GM04503 (cell line): ENCODE measurements around the gene ATP13A5.

ENCODE experiments used
- DNase-seq: peaks from one replicate; pipeline ENCODE4 v3.0.0-alpha.2; 2012; ENCODE audit warnings: low read depth

The ATP13A5 gene

GRCh38 chr3:193345431-193345830 is 33.1 kb downstream of the ATP13A5 start:
- DNase-seq: no peak

GRCh38 chr3:193344486-193344885 is 34.1 kb downstream of the ATP13A5 start:
- no peak for DNase-seq

GRCh38 chr3:193343726-193344222 is 34.8 kb downstream of the ATP13A5 start:
- no peak for DNase-seq

- no peak for DNase-seq
Observed at GRCh38 chr3:193342551-193342950, 36.0 kb downstream of the ATP13A5 start.

GRCh38 chr3:193335031-193335430 is 43.5 kb downstream of the ATP13A5 start:
- DNase-seq: no peak

- no peak for DNase-seq
Observed at GRCh38 chr3:193333229-193333628, 45.3 kb downstream of the ATP13A5 start.

GRCh38 chr3:193330555-193331204 is 47.9 kb downstream of the ATP13A5 start:
- DNase-seq: no peak

GRCh38 chr3:193317682-193318300 is 60.8 kb downstream of the ATP13A5 start:
- no peak for DNase-seq

- no peak for DNase-seq
Observed at GRCh38 chr3:193314161-193314560, 64.4 kb downstream of the ATP13A5 start.

GRCh38 chr3:193313061-193313958 is 65.2 kb downstream of the ATP13A5 start:
- no peak for DNase-seq

- DNase-seq: no peak
Observed at GRCh38 chr3:193310914-193311723, 67.4 kb downstream of the ATP13A5 start.

GRCh38 chr3:193305356-193305755 is 73.2 kb downstream of the ATP13A5 start:
- DNase-seq: no peak

GRCh38 chr3:193301433-193301832 is 77.1 kb downstream of the ATP13A5 start:
- no peak for DNase-seq

- no peak for DNase-seq
Observed at GRCh38 chr3:193297421-193297820, 81.1 kb downstream of the ATP13A5 start.

- DNase-seq: no peak
Observed at GRCh38 chr3:193295985-193296384, 82.6 kb downstream of the ATP13A5 start.

GRCh38 chr3:193292386-193292785 is 86.2 kb downstream of the ATP13A5 start:
- DNase-seq: no peak

GRCh38 chr3:193271101-193271840 is 107.3 kb downstream of the ATP13A5 start:
- no peak for DNase-seq

GRCh38 chr3:193270451-193270850 is 108.1 kb downstream of the ATP13A5 start:
- DNase-seq: no peak

GRCh38 chr3:193269343-193270028 is 109.1 kb downstream of the ATP13A5 start:
- DNase-seq: no peak

- DNase-seq: no peak
Observed at GRCh38 chr3:193262707-193263106, 115.8 kb downstream of the ATP13A5 start.

GRCh38 chr3:193261970-193262369 is 116.6 kb downstream of the ATP13A5 start:
- DNase-seq: no peak
